Measurements from ENCODE around the gene BRIP1. TPM values are rescaled to one million over a fixed set of nuclear protein-coding genes. Genes with fewer than 3 reads are reported as not detected.
"Not testable (repeated sequence)": the region's sequence is repeated elsewhere in the genome, so short reads cannot be mapped to it uniquely, and the experiment has no call there.

Gene BRIP1
- total RNA-seq, 1 donor, result 20.9 TPM

GRCh38 chr17:61867033-61867432, 3.7 kb upstream of the BRIP1 start:
- no peak for TF ChIP-seq CTCF (IDR thresholded peaks at IDR 0.05; ENCODE audit: insufficient read depth, low read length)
- no peak for DNase-seq (ENCODE audit: low read depth)
- H3K4me3 ChIP-seq (ENCODE audit: low read depth, low read length), result no peak overlapping the region

DNA sequence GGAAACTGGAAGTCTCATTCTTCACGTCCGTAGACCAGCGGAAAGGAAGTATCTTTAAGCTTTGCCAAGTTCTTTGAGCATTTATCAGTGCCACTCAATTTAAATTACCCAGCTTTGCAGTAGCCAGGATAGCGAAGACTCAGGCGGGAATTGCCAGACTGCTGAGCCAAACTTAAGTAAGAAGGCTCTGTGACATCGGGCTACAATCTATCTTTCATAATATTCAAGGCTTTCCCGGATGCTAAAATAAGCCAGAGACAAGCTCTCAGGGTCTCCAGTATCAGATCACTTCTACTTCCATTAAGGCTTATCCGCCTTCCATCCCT, 436 bp upstream of the BRIP1 start:
- no peak for TF ChIP-seq CTCF (IDR thresholded peaks at IDR 0.05; ENCODE audit: insufficient read depth, low read length)
- DNase-seq (ENCODE audit: low read depth), result no peak

GRCh38 chr17:61862105-61862574, 1.2 kb downstream of the BRIP1 start:
- peak overlapping the region; percentile 87 for H3K4me3 ChIP-seq (ENCODE audit: low read depth, low read length)
- TF ChIP-seq CTCF (IDR thresholded peaks at IDR 0.05; ENCODE audit: insufficient read depth, low read length), result no peak
- no peak for DNase-seq (ENCODE audit: low read depth)

More for the DNA sequence above, 436 bp upstream of the BRIP1 start:
- peak overlapping the region; percentile 78 for H3K4me3 ChIP-seq (ENCODE audit: low read depth, low read length)

- not testable (repeated sequence) for DNase-seq (ENCODE audit: low read depth); H3K4me3 ChIP-seq (ENCODE audit: low read depth, low read length)
Measured at GRCh38 chr17:61860397-61860796, 2.9 kb downstream of the BRIP1 start.

GRCh38 chr17:61856035-61856434, 7.3 kb downstream of the BRIP1 start:
- no peak overlapping the region for H3K4me3 ChIP-seq (ENCODE audit: low read depth, low read length)
- no peak for DNase-seq (ENCODE audit: low read depth)
- no peak for TF ChIP-seq CTCF (IDR thresholded peaks at IDR 0.05; ENCODE audit: insufficient read depth, low read length)

- no peak overlapping the region for H3K4me3 ChIP-seq (ENCODE audit: low read depth, low read length)
- no peak for TF ChIP-seq CTCF (IDR thresholded peaks at IDR 0.05; ENCODE audit: insufficient read depth, low read length)
- no peak for DNase-seq (ENCODE audit: low read depth)
Measured at GRCh38 chr17:61852857-61853256, 10.5 kb downstream of the BRIP1 start.

- H3K4me3 ChIP-seq (ENCODE audit: low read depth, low read length), result no peak overlapping the region
- no peak for TF ChIP-seq CTCF (IDR thresholded peaks at IDR 0.05; ENCODE audit: insufficient read depth, low read length)
- DNase-seq (ENCODE audit: low read depth), result peak; percentile 19
Measured at GRCh38 chr17:61849674-61850073, 13.7 kb downstream of the BRIP1 start.
